ENCODE data around the gene COA7. TPM values are rescaled to one million over a fixed set of nuclear protein-coding genes. Genes with fewer than 3 reads are reported as not detected.
A peak's percentile ranks its signal among the peaks of the same experiment; 100 is the strongest.

Gene COA7
- total RNA-seq, 1 experiment from 2014 or later: 20.7 TPM

DNA sequence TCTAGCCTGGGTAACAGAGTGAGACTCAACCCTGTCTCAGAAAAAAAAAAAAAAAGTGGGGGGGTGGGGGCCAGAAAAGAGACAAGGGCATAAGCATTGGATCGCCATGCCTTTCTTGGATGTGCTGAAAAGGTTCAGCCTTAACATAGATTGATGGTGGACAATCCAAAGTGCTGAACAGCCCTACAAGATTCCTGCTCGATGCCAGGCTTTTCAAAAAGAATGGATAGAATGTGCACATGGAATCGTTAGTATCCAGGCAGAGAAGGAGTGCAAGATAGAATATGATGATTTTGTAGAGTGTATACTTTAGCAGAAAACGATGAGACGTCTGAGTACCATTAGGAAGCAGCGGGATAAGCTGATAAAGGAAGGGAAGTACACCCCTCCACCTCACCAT is 10.9 kb upstream of the COA7 start:
- Histone ChIP-seq H3K4me2 (no peak overlapping the region), H3K4me1 (replicated peaks; ENCODE audit: insufficient read depth) (peaks cover 29% of the 10 kb centered on the region), H3K27ac (no peak overlapping the region), H3K27me3 (ENCODE audit: insufficient read depth, low read depth) (no peaks in the 10 kb centered on the region), H3K36me3 (ENCODE audit: low read depth) (no peaks in the 10 kb centered on the region), H3K9me2 (ENCODE audit: insufficient read depth) (no peaks in the 10 kb centered on the region), H3K4me3 (no peak overlapping the region), H4K20me1 (ENCODE audit: insufficient read depth) (no peaks in the 10 kb centered on the region), H3K9me3 (ENCODE audit: insufficient read depth, low read depth) (no peaks in the 10 kb centered on the region), H3F3A (ENCODE audit: insufficient read depth, low read depth) (peaks cover 17% of the 10 kb centered on the region; the same call in 1 of the 2 replicates), H3K79me2 (ENCODE audit: low read depth) (no peaks in the 10 kb centered on the region), H2AFZ (no peak overlapping the region)
- intact Hi-C loops (cut with micrococcal nuclease; ENCODE audit: unreplicated experiment): no loop called here
- ChIA-PET CTCF (no interaction called here), POLR2A (ENCODE audit: unreplicated experiment) (no interaction called here)
- no TSS peak for BruUV-seq (replicated peaks)
- TF ChIP-seq EZH2 (IDR thresholded peaks at IDR 0.05; ENCODE audit: low read depth): no peak
- TF ChIP-seq, protein P1, sequence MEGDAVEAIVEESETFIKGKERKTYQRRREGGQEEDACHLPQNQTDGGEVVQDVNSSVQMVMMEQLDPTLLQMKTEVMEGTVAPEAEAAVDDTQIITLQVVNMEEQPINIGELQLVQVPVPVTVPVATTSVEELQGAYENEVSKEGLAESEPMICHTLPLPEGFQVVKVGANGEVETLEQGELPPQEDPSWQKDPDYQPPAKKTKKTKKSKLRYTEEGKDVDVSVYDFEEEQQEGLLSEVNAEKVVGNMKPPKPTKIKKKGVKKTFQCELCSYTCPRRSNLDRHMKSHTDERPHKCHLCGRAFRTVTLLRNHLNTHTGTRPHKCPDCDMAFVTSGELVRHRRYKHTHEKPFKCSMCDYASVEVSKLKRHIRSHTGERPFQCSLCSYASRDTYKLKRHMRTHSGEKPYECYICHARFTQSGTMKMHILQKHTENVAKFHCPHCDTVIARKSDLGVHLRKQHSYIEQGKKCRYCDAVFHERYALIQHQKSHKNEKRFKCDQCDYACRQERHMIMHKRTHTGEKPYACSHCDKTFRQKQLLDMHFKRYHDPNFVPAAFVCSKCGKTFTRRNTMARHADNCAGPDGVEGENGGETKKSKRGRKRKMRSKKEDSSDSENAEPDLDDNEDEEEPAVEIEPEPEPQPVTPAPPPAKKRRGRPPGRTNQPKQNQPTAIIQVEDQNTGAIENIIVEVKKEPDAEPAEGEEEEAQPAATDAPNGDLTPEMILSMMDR (conservative IDR thresholded peaks at IDR 0.05): no peak
- no peak for DNase-seq

DNA sequence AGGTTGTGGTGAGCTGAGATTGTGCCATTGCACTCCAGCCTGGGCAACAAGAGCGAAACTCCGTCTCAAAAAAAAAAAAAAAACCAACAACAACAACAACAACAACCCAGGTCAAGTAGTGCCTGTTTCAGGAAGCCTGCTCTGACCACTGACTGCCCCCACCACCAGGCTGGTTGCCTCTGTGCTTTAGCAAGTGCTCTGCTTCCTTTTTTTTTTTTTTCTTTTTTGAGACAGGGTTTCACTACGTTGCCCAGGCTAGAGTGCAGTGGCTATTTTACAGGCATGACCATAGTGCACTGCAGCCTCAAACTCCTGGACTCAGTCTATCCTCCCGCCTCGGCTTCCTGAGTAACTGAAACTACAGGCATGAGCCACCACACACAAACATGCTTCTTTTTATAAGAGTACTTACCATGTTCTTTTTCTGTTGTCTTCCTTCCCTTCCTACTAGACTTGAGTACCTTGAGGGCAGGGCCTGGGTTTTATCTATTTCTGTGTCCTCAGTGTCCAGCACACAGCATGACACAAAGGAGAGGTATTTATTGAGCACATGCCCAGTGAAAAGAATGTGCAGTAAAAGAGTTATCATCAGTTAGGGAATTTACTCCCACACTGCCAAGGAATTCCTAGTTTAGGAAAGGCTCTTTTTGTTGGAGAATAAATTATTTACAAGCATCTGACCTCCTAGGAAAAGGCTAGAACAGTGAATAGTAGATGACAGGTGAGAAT is 9.9 kb upstream of the COA7 start:
- Histone ChIP-seq H3K36me3 (ENCODE audit: low read depth) (no peaks in the 10 kb centered on the region), H3K4me1 (replicated peaks; ENCODE audit: insufficient read depth) (peaks cover 29% of the 10 kb centered on the region), H3K9me3 (ENCODE audit: insufficient read depth, low read depth) (no peaks in the 10 kb centered on the region), H3K79me2 (ENCODE audit: low read depth) (no peaks in the 10 kb centered on the region), H4K20me1 (ENCODE audit: insufficient read depth) (no peaks in the 10 kb centered on the region), H3F3A (ENCODE audit: insufficient read depth, low read depth) (peaks cover 17% of the 10 kb centered on the region; the same call in 1 of the 2 replicates), H3K9me2 (ENCODE audit: insufficient read depth) (no peaks in the 10 kb centered on the region), H3K4me3 (no peak overlapping the region), H3K4me2 (peak overlapping the region; percentile 63), H3K27me3 (ENCODE audit: insufficient read depth, low read depth) (no peaks in the 10 kb centered on the region), H2AFZ (peak overlapping the region; percentile 68; the same call in 1 of the 2 replicates), H3K27ac (0 out of 2 replicates have a peak overlapping the region, but pooled peaks have one; percentile 17)
- TF ChIP-seq, protein P1 (conservative IDR thresholded peaks at IDR 0.05): no peak
- TF ChIP-seq EZH2 (IDR thresholded peaks at IDR 0.05; ENCODE audit: low read depth): no peak
- ChIA-PET POLR2A (ENCODE audit: unreplicated experiment) (no interaction called here), CTCF (interaction anchor here (0.7 kb wide), 1 partner anchor 72 kb away, joined by 5 read pairs; no protein-coding TSS in a partner anchor)
- intact Hi-C loops (cut with micrococcal nuclease; ENCODE audit: unreplicated experiment): no loop called here
- peak in 1 of 2 experiments; percentile 52 for DNase-seq
- BruUV-seq (replicated peaks): no TSS peak

DNA sequence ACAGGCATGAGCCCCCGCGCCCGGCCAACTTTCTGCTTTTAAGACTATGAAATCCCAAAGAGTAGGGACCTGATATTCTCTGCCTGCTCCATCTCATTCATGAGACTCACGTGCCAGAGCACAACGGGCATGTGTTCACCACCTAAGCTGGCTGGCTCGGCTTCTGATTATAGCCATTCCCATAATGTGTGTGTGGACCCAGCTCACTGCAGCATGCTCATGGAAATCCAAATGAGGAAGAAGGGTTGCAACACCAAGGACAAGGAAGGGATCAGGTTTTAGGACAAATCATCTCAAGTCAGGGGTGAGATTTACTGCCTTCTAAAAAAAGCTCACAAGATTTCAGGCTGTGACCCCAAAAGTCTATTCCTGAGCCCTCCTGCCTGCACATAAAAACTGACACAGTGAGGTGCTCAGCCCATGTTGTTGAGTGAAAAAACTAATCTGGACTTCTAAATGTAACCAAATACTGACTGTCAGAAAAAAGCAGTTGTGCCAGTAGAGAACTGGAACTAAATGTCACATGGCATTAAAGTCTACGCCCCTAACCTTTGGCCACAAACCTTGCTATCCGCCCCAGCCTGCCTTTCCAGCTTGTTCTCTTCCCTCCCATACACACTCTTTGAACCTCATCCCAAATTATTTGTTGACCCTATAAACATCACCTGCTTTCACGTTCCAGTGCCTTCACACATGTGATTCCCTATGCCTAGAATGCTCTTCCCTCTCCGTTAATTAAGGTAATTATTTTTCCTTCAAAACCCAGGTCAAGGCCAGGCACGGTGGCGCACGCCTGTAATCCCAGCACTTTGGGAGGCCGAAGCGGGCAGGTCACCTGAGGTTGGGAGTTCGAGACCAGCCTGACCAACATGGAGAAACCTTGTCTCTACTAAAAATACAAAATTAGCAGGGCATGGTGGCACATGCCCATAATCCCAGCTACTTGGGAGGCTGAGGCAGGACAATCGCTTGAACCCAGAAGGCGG is 9.1 kb upstream of the COA7 start:
- Histone ChIP-seq H3K27ac (peak overlapping the region; percentile 17), H3K36me3 (ENCODE audit: low read depth) (no peaks in the 10 kb centered on the region), H3F3A (ENCODE audit: insufficient read depth, low read depth) (peaks cover 17% of the 10 kb centered on the region; the same call in 1 of the 2 replicates), H3K79me2 (ENCODE audit: low read depth) (no peaks in the 10 kb centered on the region), H4K20me1 (ENCODE audit: insufficient read depth) (no peaks in the 10 kb centered on the region), H2AFZ (peak overlapping the region; percentile 68), H3K9me3 (ENCODE audit: insufficient read depth, low read depth) (no peaks in the 10 kb centered on the region), H3K4me3 (no peak overlapping the region), H3K9me2 (ENCODE audit: insufficient read depth) (no peaks in the 10 kb centered on the region), H3K4me1 (replicated peaks; ENCODE audit: insufficient read depth) (peaks cover 29% of the 10 kb centered on the region), H3K27me3 (ENCODE audit: insufficient read depth, low read depth) (no peaks in the 10 kb centered on the region), H3K4me2 (peak overlapping the region; percentile 63)
- ChIA-PET CTCF (interaction anchor here (0.5 to 0.7 kb wide), 2 partner anchors 73 to 198 kb away, joined by 3 to 5 read pairs; no protein-coding TSS in a partner anchor), POLR2A (ENCODE audit: unreplicated experiment) (interaction anchor here (0.7 kb wide), 1 partner anchor 44 kb away, joined by 3 read pairs; no protein-coding TSS in a partner anchor)
- peak in 1 of 2 experiments; percentile 73 for DNase-seq
- BruUV-seq (replicated peaks): no TSS peak
- intact Hi-C loops (cut with micrococcal nuclease; ENCODE audit: unreplicated experiment): no loop called here
- TF ChIP-seq EZH2 (IDR thresholded peaks at IDR 0.05; ENCODE audit: low read depth): no peak
- TF ChIP-seq, protein P1 (conservative IDR thresholded peaks at IDR 0.05): no peak
